Muscle layer of colon (tissue), 2 donors: ENCODE measurements around the gene UROD.
"Not testable (repeated sequence)": the region's sequence is repeated elsewhere in the genome, so short reads cannot be mapped to it uniquely, and the experiment has no call there.

Experiments used
- H3K27ac ChIP-seq: one replicate; pipeline ENCODE4 v1.7.0; 2013; ENCODE audit warnings: low read depth, mild to moderate bottlenecking, low read length, moderate library complexity
- H3K27me3 ChIP-seq, 2 donors: one replicate each; pipeline ENCODE4 v1.7.0; 2013; ENCODE audit warnings: low read length in 2 of 2, mild to moderate bottlenecking in 2 of 2; ENCODE audit not compliant: insufficient read depth in 2 of 2, control insufficient read depth in 1 of 2
- H3K36me3 ChIP-seq: one replicate; pipeline ENCODE4 v1.7.0; 2013; ENCODE audit warnings: mild to moderate bottlenecking, low read length; ENCODE audit not compliant: insufficient read depth
- H3K4me1 ChIP-seq: one replicate; pipeline ENCODE4 v1.7.0; 2013; ENCODE audit warnings: mild to moderate bottlenecking, low read length; ENCODE audit not compliant: insufficient read depth
- H3K4me3 ChIP-seq, 2 donors: one replicate each; pipeline ENCODE4 v1.7.0; 2013; ENCODE audit warnings: low read length in 2 of 2, low read depth in 1 of 2, mild to moderate bottlenecking in 1 of 2, moderate library complexity in 1 of 2
- H3K9ac ChIP-seq: one replicate; pipeline ENCODE4 v1.7.0; 2013; ENCODE audit warnings: low read length
- H3K9me3 ChIP-seq: one replicate; pipeline ENCODE4 v1.7.0; 2013; ENCODE audit warnings: mild to moderate bottlenecking, low read length
- donor health status: abdominal sarcoma.
- donor health status: Adenocarcinoma of cecum.

Gene UROD

GRCh38 chr1:44999232-44999631 lies 12.8 kb upstream of the UROD start:
- Histone ChIP-seq H3K4me3 (no peak overlapping the region), H3K36me3 (peaks cover 22% of the 10 kb centered on the region), H3K27ac (no peak overlapping the region), H3K27me3 (no peaks in the 10 kb centered on the region), H3K9ac (no peak overlapping the region), H3K4me1 (no peaks in the 10 kb centered on the region), H3K9me3 (no peaks in the 10 kb centered on the region)

GRCh38 chr1:45001011-45001481 lies 11.0 kb upstream of the UROD start:
- Histone ChIP-seq H3K27me3 (no peaks in the 10 kb centered on the region), H3K9ac (no peak overlapping the region), H3K27ac (no peak overlapping the region), H3K9me3 (no peaks in the 10 kb centered on the region), H3K36me3 (peaks cover 40% of the 10 kb centered on the region), H3K4me1 (no peaks in the 10 kb centered on the region), H3K4me3 (no peak overlapping the region)

GRCh38 chr1:45001576-45001975 lies 10.5 kb upstream of the UROD start:
- not testable (repeated sequence) for H3K4me3 ChIP-seq, H3K27ac ChIP-seq, H3K4me1 ChIP-seq, H3K9me3 ChIP-seq, H3K9ac ChIP-seq, H3K27me3 ChIP-seq
- peaks cover 43% of the 10 kb centered on the region for H3K36me3 ChIP-seq

GRCh38 chr1:45002650-45003645 lies 9.1 kb upstream of the UROD start:
- Histone ChIP-seq H3K9me3 (no peaks in the 10 kb centered on the region), H3K4me3 (no peak overlapping the region), H3K9ac (no peak overlapping the region), H3K4me1 (no peaks in the 10 kb centered on the region), H3K27ac (no peak overlapping the region), H3K36me3 (peaks cover 56% of the 10 kb centered on the region), H3K27me3 (no peaks in the 10 kb centered on the region)

- H3K9me3 ChIP-seq = no peaks in the 10 kb centered on the region
Measured at GRCh38 chr1:45003741-45004140, 8.3 kb upstream of the UROD start.

GRCh38 chr1:45004281-45004920 lies 7.7 kb upstream of the UROD start:
- Histone ChIP-seq H3K4me3 (no peak overlapping the region), H3K27me3 (no peaks in the 10 kb centered on the region), H3K9ac (no peak overlapping the region), H3K4me1 (peaks cover 5% of the 10 kb centered on the region), H3K9me3 (no peaks in the 10 kb centered on the region), H3K27ac (no peak overlapping the region), H3K36me3 (peaks cover 70% of the 10 kb centered on the region)

More at GRCh38 chr1:45003741-45004140, 8.3 kb upstream of the UROD start:
- Histone ChIP-seq H3K36me3 (peaks cover 64% of the 10 kb centered on the region), H3K9ac (no peak overlapping the region), H3K27ac (no peak overlapping the region), H3K4me1 (no peaks in the 10 kb centered on the region), H3K27me3 (no peaks in the 10 kb centered on the region), H3K4me3 (no peak overlapping the region)

- no peak overlapping the region for H3K4me3 ChIP-seq
- H3K9ac ChIP-seq = no peak overlapping the region
- no peak overlapping the region for H3K27ac ChIP-seq
- no peaks in the 10 kb centered on the region for H3K27me3 ChIP-seq
- peaks cover 14% of the 10 kb centered on the region for H3K4me1 ChIP-seq
- H3K36me3 ChIP-seq = peaks cover 75% of the 10 kb centered on the region
- H3K9me3 ChIP-seq = no peaks in the 10 kb centered on the region
Measured at GRCh38 chr1:45005761-45006160, 6.3 kb upstream of the UROD start.

- Histone ChIP-seq H3K9me3 (no peaks in the 10 kb centered on the region), H3K4me1 (peaks cover 21% of the 10 kb centered on the region)
Measured at GRCh38 chr1:45007311-45007710, 4.7 kb upstream of the UROD start.

GRCh38 chr1:45008076-45008475 lies 4.0 kb upstream of the UROD start:
- no peak overlapping the region for H3K4me3 ChIP-seq
- peaks cover 29% of the 10 kb centered on the region for H3K4me1 ChIP-seq
- H3K27me3 ChIP-seq = no peaks in the 10 kb centered on the region
- no peak overlapping the region for H3K9ac ChIP-seq
- no peak overlapping the region for H3K27ac ChIP-seq
- no peaks in the 10 kb centered on the region for H3K9me3 ChIP-seq
- H3K36me3 ChIP-seq = peaks cover 65% of the 10 kb centered on the region

More at GRCh38 chr1:45007311-45007710, 4.7 kb upstream of the UROD start:
- no peak overlapping the region for H3K27ac ChIP-seq
- H3K27me3 ChIP-seq = no peaks in the 10 kb centered on the region
- H3K36me3 ChIP-seq = peaks cover 71% of the 10 kb centered on the region
- H3K4me3 ChIP-seq = no peak overlapping the region
- H3K9ac ChIP-seq = no peak overlapping the region

GRCh38 chr1:45008516-45008915 lies 3.5 kb upstream of the UROD start:
- peaks cover 33% of the 10 kb centered on the region for H3K4me1 ChIP-seq
- no peaks in the 10 kb centered on the region for H3K27me3 ChIP-seq
- H3K27ac ChIP-seq = no peak overlapping the region
- no peak overlapping the region for H3K9ac ChIP-seq
- no peaks in the 10 kb centered on the region for H3K9me3 ChIP-seq
- H3K4me3 ChIP-seq = no peak overlapping the region
- H3K36me3 ChIP-seq = peaks cover 62% of the 10 kb centered on the region

GRCh38 chr1:45009296-45009865 lies 2.7 kb upstream of the UROD start:
- H3K27ac ChIP-seq = no peak overlapping the region
- peak overlapping the region; percentile 69 for H3K9ac ChIP-seq
- H3K36me3 ChIP-seq = peaks cover 62% of the 10 kb centered on the region
- no peaks in the 10 kb centered on the region for H3K9me3 ChIP-seq
- no peaks in the 10 kb centered on the region for H3K27me3 ChIP-seq
- peaks cover 41% of the 10 kb centered on the region for H3K4me1 ChIP-seq
- H3K4me3 ChIP-seq = peak overlapping the region in 1 of 2 donors; percentile 97
